Tibial nerve (tissue), 4 donors: ENCODE results near the gene GRIK4. TPM values are rescaled to one million over a fixed set of nuclear protein-coding genes. Genes with fewer than 3 reads are reported as not detected.
A peak's percentile ranks its signal among the peaks of the same experiment; 100 is the strongest.

ENCODE experiments used
- DNase-seq, 2 donors: peaks; one replicate each; pipeline ENCODE4 v3.0.0-alpha.2; 2019; ENCODE audit warnings: low spot score in 2 of 2
- H3K27ac ChIP-seq, 4 donors: fragments of 200-600 bp; sonication (generic) in 3 of 4; one replicate each; pipeline ENCODE4 v1.5.1; 2017 to 2019; ENCODE audit warnings: mild to moderate bottlenecking in 1 of 4
- H3K27me3 ChIP-seq, 2 donors: fragments of 200-600 bp; sonication (generic) in 1 of 2; one replicate each; pipeline versions ENCODE4 v1.5.1 to v1.6.0; 2017 to 2019
- H3K36me3 ChIP-seq, 3 donors: fragments of 200-600 bp; sonication (generic); one replicate each; pipeline ENCODE4 v1.5.1; 2018 to 2019
- H3K4me1 ChIP-seq, 4 donors: fragments of 200-600 bp; sonication (generic) in 3 of 4; one replicate each; pipeline ENCODE4 v1.5.1; 2017 to 2019
- H3K4me3 ChIP-seq, 4 donors: fragments of 200-600 bp; sonication (generic) in 3 of 4; one replicate each; pipeline ENCODE4 v1.5.1; 2017 to 2019; ENCODE audit warnings: mild to moderate bottlenecking in 1 of 4, moderate library complexity in 1 of 4
- H3K9me3 ChIP-seq, 4 donors: fragments of 200-600 bp; sonication (generic) in 3 of 4; one replicate each; pipeline ENCODE4 v1.5.1; 2017 to 2019
- EP300 ChIP-seq, 2 donors: sonication (generic); formaldehyde crosslinking; IDR thresholded peaks; one replicate each; pipeline ENCODE4 v1.6.1; 2017; ENCODE audit warnings: antibody characterized with exemption in 2 of 2, mild to moderate bottlenecking in 1 of 2
- POLR2A ChIP-seq, 2 donors: fragments of 450-650 bp; IDR thresholded peaks; one replicate each; pipeline ENCODE4 v1.6.1; 2017; ENCODE audit warnings: antibody characterized with exemption in 2 of 2, mild to moderate bottlenecking in 2 of 2, moderate library complexity in 2 of 2
- WGBS, 2 donors: methylation state at CpG; one replicate each; pipeline ENCODE4 v1.1.5; 2018; 5-methylcytosine and 5-hydroxymethylcytosine counted together
- total RNA-seq, 4 donors: library from RNA; depleted of rRNA; stranded (reverse); fragments of >200 nt; gene quantifications; one replicate each; pipeline ENCODE4 v1.1.0, GENCODE V29; 2016
- TF ChIP-seq, protein P1 (sequence below), 5 experiments: fragments of 200-600 bp in 3 of 5; fragments of 450-650 bp in 2 of 5; sonication (generic) in 3 of 5; IDR thresholded peaks; one replicate each; pipeline ENCODE4 v1.5.1; 2016 to 2019; ENCODE audit warnings: antibody characterized with exemption in 5 of 5, mild to moderate bottlenecking in 3 of 5, moderate library complexity in 2 of 5

The GRIK4 gene
- total RNA-seq, 4 donors from 2014 or later = 0.22 to 0.98 TPM; not detected in 2

DNA sequence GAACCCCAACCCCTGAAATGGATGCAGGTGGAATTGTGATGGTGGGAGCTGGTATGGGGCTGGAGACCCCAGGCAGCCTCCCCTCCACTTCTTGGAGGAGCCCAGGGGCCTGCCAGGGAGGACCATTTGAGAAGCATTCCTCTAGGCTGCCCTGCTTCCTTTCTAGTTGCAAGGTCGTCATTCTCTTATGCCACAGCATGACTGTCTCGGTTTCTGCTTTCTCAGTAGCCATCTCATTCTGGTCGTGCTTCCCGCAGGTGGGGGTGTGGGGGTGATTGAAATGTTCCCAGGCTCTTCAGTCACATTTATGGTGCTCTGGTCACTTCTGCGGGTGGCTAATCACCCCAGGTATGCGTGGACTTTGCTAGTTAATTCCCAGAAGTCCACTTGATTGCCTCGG is 288.7 kb downstream of the GRIK4 start:
- 58 to 65% methylated on average over 7 of the region's 7 CpGs for WGBS, 2 donors
- Histone ChIP-seq H3K4me1 (no peaks in the 10 kb centered on the region), H3K36me3 (no peaks in the 10 kb centered on the region), H3K9me3 (no peaks in the 10 kb centered on the region), H3K4me3 (no peak overlapping the region), H3K27me3 (no peaks in the 10 kb centered on the region), H3K27ac (no peak overlapping the region)
- no peak for DNase-seq
- TF ChIP-seq, protein P1, sequence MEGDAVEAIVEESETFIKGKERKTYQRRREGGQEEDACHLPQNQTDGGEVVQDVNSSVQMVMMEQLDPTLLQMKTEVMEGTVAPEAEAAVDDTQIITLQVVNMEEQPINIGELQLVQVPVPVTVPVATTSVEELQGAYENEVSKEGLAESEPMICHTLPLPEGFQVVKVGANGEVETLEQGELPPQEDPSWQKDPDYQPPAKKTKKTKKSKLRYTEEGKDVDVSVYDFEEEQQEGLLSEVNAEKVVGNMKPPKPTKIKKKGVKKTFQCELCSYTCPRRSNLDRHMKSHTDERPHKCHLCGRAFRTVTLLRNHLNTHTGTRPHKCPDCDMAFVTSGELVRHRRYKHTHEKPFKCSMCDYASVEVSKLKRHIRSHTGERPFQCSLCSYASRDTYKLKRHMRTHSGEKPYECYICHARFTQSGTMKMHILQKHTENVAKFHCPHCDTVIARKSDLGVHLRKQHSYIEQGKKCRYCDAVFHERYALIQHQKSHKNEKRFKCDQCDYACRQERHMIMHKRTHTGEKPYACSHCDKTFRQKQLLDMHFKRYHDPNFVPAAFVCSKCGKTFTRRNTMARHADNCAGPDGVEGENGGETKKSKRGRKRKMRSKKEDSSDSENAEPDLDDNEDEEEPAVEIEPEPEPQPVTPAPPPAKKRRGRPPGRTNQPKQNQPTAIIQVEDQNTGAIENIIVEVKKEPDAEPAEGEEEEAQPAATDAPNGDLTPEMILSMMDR (IDR thresholded peaks at IDR 0.05) = no peak
- TF ChIP-seq EP300 (IDR thresholded peaks at IDR 0.05) (no peak), POLR2A (IDR thresholded peaks at IDR 0.05) (no peak)

DNA sequence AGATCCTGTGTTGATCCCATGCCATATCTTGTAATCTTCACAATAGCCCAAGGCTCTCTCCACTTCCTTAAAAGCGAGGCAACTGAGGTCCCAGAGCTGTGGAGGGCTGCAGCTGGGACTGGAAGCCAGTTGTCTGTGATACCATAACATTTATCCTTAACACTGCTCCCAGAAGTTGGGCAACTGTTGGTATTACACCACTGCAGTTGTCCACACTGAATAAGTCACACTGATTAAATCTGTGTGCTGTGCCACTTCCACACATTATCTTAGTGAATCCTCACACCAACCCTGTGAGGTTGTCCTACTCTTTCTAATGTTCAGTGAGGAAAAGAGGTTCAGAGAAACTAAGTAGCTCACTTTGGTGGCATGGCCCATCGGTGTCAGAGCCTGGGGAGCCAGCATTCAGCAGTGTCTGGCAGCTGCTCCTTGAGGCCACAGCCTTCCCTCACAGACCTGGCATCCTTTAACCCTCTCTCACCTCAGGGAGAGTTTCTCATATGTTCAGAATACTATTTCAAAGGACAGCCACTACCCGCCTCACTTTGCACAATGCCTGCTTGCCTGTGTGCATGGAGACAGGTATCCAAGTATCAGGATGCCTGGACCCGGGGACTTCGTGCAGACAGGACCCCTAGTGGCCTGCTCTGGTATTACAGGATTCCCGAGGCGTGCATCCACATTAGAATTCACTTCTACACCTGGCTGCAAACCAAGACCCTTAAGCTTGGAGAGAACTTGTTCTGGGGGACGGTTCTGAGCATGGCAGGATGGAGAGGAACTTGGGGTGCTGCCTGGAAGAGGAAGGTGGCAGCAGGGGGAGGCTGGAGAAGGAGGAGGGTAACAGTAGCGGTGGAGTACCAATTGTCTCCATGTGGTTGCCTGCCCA is 290.5 kb downstream of the GRIK4 start:
- 29 to 34% methylated on average over 9 of the region's 9 CpGs for WGBS, 2 donors
- DNase-seq = peak; percentile 50 to 73
- H3K36me3 ChIP-seq = no peaks in the 10 kb centered on the region

DNA sequence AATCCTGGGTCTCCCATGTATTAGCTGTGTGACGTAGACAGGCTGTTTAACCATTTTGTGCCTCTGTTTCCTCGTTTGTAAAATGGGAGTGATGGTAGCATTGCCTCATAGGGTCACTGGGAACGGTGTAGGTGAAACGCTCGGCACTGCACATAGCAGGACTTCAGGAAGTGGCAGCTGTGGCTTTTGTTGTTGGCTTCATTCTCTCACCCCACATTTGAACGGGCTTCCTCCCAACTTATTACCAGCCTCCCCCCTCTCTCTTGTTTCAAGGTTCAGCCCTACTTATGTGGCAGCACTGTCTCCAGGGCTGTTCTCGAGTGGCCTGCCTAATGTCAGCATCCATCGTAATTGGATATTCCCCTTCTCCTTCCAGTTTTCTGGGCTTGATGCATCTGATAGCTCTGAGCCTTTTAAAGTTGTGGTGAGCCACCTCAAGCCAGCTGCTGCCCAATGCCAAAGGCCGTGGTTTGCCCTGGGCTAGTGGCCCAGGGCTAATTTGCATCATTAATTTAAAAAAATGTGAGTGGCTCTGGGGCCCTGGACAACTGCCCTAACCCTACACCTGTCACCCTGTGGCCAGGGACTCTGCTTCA is 294.5 kb downstream of the GRIK4 start:
- DNase-seq = no peak
- Histone ChIP-seq H3K4me1 (no peaks in the 10 kb centered on the region), H3K9me3 (no peaks in the 10 kb centered on the region), H3K27ac (no peak overlapping the region), H3K4me3 (no peak overlapping the region), H3K36me3 (no peaks in the 10 kb centered on the region), H3K27me3 (no peaks in the 10 kb centered on the region)
- 66 to 72% methylated on average over 9 of the region's 9 CpGs for WGBS, 2 donors
- TF ChIP-seq EP300 (IDR thresholded peaks at IDR 0.05) = no peak
- TF ChIP-seq, protein P1 (IDR thresholded peaks at IDR 0.05) = no peak

More for the DNA sequence above, 290.5 kb downstream of the GRIK4 start:
- no peaks in the 10 kb centered on the region for H3K4me1 ChIP-seq
- no peak overlapping the region for H3K4me3 ChIP-seq
- no peaks in the 10 kb centered on the region for H3K27me3 ChIP-seq
- TF ChIP-seq POLR2A (IDR thresholded peaks at IDR 0.05) = no peak
- TF ChIP-seq, protein P1 (IDR thresholded peaks at IDR 0.05) = peak; percentile 72 to 94 (median 85)
- no peak for TF ChIP-seq EP300 (IDR thresholded peaks at IDR 0.05)
- no peak overlapping the region for H3K27ac ChIP-seq
- H3K9me3 ChIP-seq = no peaks in the 10 kb centered on the region

DNA sequence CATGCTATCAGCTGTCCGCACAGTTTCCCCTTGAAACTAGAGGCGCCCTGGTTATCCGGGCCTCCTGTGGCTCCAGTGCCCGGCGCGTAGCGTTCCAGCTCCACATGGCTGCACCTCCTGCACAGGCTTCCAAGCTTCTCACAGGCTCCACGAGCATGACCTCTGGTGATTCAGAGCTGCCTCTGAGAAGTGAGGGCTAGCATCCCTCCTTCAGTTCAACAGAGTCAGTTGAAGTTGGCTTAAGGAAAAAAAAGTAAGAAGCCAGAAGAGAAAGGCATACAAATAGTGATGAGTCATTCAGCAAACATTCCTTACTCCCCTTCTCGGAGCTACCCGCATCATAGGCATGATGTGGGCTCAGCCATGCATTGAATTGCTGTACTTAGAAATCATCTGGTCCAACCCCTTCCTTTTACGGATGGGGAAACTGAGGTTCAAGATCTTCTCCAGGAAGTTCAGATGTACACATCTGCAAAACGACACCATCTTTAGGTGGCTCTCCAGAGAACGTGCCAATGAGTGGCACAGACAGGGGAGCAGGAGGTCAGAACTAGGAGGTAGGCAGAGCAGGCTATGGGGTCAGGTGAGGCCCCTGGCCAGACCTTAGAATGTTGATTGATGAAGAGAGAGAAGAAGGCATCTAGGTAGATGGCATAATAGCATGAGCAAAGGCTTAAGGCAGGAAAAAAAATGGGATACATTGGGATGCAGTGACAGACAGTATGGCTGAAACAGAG is 296.0 kb downstream of the GRIK4 start:
- Histone ChIP-seq H3K27ac (no peak overlapping the region), H3K9me3 (no peaks in the 10 kb centered on the region), H3K4me3 (no peak overlapping the region), H3K36me3 (no peaks in the 10 kb centered on the region), H3K4me1 (no peaks in the 10 kb centered on the region), H3K27me3 (no peaks in the 10 kb centered on the region)
- 50 to 68% methylated on average over 7 to 13 of the region's 13 CpGs for WGBS, 2 donors
- no peak for TF ChIP-seq POLR2A (IDR thresholded peaks at IDR 0.05)
- TF ChIP-seq, protein P1 (IDR thresholded peaks at IDR 0.05) = no peak
- no peak for TF ChIP-seq EP300 (IDR thresholded peaks at IDR 0.05)
- DNase-seq = no peak
